GM21529 (cell line): ENCODE measurements around the gene HYLS1.
"Not testable (repeated sequence)": the region's sequence is repeated elsewhere in the genome, so short reads cannot be mapped to it uniquely, and the experiment has no call there.

Source experiments
- ATAC-seq: cut with Tn5 transposase; IDR thresholded peaks from one replicate; pipeline ENCODE4 v1.9.1; 2021; ENCODE audit not compliant: unreplicated experiment

The HYLS1 gene

GRCh38 chr11:125902927-125903710 lies 15.7 kb downstream of the HYLS1 start, which contains the start of gene PUS3:
Gene PUS3, minus strand, starts transcription at chr11:125903206. Its CDS starts 6,922 bp downstream, at chr11:125896284.
- ATAC-seq: peak; percentile 99

GRCh38 chr11:125903711-125904659 lies 16.5 kb downstream of the HYLS1 start, which contains the start of gene DDX25:
Gene DDX25, plus strand, starts transcription at chr11:125904508. Its CDS starts 10 bp downstream, at chr11:125904518.
- no peak for ATAC-seq

GRCh38 chr11:125904678-125905077 lies 17.2 kb downstream of the HYLS1 start:
- ATAC-seq: no peak

DNA sequence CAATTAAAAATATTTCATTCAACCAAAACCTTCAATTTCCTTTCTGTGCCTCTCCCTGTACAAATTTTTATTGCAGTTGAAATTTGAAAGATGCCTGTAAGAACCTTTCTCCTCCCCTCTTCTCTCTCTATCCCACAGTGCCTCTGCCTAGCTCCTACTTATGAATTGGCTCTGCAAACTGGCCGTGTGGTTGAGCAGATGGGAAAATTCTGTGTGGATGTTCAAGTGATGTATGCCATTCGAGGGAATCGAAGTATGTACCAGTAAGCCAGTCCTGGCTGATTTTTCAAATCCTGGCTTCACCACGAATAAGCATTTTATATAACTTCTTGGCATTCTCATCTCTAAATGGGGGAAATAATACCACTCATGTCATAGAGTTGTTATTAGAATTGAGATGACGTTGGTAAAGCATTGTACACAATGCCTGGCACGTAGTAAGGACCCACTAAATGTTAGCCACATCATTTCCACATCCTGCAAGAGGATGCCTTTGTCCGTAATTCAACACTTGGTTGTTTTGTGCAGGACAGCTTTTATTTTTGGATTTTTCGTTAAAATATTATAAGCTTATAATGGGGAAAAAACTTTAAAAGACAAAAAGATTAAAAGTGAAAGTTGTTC lies 22.9 kb downstream of the HYLS1 start:
- ATAC-seq: no peak

DNA sequence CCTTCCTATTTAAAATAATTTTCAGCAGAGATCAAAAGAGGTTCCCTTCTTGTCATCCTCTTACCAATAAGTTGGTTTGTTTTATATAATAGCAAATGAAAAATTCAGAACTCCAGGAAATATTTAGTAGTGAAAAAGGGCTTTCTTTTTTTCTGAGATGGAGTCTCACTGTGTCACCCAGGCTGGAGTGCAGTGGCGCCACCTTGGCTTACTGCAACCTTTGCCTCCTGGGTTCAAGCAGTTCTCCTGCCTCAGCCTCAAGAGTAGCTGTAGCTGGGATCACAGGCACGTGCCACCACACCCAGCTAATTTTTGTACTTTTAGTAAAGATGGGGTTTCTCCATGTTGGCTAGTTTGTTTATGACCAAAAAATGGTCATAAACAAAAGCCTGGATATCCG lies 27.1 kb downstream of the HYLS1 start:
- not testable (repeated sequence) for ATAC-seq

DNA sequence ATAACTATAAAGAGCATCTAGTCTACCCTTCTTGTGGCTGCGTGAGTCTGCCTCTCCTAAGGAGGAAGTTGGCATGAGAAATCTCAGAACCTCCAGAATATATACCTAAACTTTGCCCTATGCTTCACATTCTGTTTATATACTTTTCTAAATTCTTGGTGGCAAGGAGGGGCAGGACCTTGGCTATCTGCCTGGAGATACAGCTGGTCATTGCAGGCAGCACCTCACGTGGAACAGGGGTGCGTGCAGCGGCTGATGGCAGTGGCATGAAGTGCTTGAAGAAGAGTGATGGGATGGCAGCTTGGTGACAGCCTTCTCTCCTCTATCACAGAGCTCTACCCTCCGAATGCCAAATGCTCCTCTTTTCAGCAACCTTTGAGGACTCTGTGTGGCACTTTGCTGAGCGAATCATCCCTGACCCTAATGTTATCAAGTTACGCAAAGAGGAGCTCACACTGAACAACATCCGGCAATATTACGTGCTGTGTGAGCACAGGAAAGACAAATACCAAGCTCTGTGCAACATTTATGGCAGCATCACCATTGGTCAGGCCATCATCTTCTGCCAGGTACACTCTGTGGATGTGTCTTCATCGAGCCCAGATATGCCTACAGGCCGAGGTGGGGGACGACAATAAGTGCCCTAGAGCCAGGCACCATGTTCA lies 29.3 kb downstream of the HYLS1 start:
- ATAC-seq: no peak

DNA sequence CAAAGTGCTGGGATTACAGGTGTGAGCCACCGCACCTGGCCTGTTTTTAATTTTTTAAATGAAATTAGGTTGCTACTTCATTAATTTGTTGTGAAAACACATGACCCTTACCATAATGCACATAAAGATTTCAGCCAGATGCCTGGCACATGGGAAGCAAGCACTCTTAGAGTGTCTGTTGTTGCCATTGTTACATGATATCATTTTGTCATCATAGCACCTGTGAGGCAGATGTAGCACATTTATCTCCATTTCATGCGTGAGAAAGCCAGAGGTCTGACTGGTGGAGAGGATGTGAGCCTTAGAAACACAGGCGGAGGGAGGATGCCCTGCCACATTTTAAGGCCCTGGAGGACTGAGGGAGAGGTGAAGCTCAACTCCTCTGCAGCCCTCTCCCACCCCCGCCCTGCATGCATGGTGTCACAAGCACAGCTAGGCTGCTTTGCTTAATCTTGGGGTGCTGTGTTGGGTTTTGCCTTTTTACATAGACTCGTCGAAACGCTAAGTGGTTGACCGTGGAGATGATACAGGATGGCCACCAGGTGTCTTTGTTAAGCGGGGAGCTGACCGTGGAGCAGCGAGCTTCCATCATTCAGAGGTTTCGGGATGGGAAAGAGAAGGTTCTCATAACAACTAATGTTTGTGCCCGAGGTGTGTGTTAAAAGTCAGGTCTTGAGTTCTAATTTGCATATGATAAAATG lies 30.8 kb downstream of the HYLS1 start:
- ATAC-seq: no peak

DNA sequence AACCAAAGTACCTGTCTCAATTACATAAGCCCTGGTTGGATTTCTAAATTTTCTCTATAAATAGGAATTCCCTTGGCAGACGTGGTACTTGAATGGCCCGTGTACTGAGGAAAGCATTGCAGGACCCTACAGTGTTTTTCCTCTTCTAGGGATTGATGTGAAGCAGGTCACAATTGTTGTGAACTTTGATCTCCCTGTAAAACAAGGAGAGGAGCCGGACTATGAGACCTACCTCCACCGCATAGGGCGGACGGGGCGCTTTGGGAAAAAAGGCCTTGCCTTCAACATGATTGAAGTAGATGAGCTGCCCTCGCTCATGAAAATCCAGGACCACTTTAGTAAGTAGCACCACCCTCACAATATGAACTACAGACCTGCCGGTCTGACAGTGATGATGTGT lies 33.6 kb downstream of the HYLS1 start:
- ATAC-seq: no peak

- no peak for ATAC-seq
These were observed 34.7 kb downstream of the HYLS1 start for GRCh38 chr11:125922156-125922555.

GRCh38 chr11:125923012-125923579 lies 35.6 kb downstream of the HYLS1 start:
- ATAC-seq: peak; percentile 52

- no peak for ATAC-seq
These were observed 36.2 kb downstream of the HYLS1 start for GRCh38 chr11:125923633-125924032.

GRCh38 chr11:125924384-125925007 lies 37.0 kb downstream of the HYLS1 start:
- no peak for ATAC-seq

DNA sequence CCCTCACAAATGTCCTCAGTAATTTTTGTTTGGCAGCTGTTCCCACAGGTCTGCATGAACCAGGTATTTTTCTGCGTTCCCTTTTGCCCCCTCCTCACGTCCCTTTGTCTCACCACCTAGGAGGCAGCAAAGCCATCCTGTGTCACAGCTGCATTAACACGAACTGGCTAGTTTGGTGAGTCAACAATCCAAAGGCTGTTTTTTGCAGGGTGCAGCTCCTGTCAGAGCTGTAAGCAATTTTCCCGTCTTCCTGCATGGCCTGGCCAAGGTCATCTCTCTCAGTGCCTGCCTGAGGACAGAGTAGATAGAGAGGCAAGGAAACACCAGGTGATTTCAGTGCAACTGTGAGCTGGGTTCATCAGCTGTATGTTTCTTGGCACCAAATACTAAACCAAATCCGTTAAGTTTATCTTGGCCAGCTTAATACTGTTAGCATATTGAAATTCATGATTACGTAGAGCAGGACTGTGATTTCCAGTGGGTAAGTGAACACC lies 37.8 kb downstream of the HYLS1 start:
- no peak for ATAC-seq

GRCh38 chr11:125925804-125926203 lies 38.3 kb downstream of the HYLS1 start:
- ATAC-seq: no peak

GRCh38 chr11:125926682-125927081 lies 39.2 kb downstream of the HYLS1 start:
- ATAC-seq: no peak

DNA sequence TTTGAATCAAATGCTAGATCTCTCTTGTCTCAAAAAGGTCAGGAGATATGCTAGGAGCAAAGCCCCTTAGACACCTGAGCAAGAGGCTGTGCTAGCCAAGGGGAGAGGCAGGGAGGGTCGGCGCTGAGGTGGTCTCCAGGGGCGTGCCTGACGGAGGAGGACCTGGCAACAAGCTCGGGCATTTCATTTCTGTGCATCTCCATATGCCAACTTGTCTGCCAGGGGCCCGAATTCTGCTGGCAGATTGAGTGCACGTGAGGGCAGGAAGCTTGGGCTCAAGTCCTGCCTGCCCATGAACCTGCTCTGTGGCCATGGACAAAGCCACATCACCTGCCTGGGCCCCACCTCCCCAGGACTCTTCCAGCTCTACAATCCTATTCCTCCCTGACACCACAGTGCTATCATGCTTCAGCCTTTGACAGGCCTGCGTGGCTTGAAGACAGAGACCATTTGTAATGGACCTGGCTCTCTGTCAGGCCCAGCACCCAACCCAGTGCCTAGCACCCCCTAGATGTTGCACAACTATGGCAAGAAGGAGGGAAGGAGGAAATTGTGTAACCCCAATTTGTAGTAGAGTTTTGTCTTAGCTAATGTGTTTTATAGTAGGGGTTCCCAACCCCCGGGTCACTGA lies 42.1 kb downstream of the HYLS1 start:
- ATAC-seq: no peak

- ATAC-seq: no peak
These were observed 42.6 kb downstream of the HYLS1 start for GRCh38 chr11:125930076-125930450.

- ATAC-seq: no peak
These were observed 43.6 kb downstream of the HYLS1 start for GRCh38 chr11:125931116-125931515.

- no peak for ATAC-seq
These were observed 44.2 kb downstream of the HYLS1 start for GRCh38 chr11:125931668-125932067.
